Stimulated activated naive CD4-positive, alpha-beta T cell (primary cell): ENCODE measurements around the gene THAP9.

Source experiments
- DNase-seq, 6 experiments: peaks; one replicate each; lab custom pipeline; 2025; lab: John Stamatoyannopoulos, UW

The THAP9 gene

DNA sequence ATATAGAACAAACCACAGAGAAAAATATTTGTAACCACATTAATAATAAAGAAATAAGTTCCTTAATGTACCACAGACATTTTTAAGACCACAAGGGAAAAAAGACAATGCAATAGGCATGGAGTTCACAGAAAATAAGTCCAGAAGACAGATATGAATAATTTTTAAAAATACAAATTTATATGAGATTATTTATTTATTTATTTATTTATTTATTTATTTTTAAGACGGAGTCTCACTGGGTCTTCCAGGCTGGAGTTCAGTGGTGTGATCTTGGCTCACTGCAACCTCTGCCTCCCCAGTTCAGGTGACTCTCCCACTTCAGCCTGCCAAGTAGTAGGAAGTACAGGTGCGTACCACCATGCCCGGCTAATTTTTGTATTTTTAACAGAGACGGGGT, 53.7 kb downstream of the THAP9 start:
- no peak for DNase-seq

DNA sequence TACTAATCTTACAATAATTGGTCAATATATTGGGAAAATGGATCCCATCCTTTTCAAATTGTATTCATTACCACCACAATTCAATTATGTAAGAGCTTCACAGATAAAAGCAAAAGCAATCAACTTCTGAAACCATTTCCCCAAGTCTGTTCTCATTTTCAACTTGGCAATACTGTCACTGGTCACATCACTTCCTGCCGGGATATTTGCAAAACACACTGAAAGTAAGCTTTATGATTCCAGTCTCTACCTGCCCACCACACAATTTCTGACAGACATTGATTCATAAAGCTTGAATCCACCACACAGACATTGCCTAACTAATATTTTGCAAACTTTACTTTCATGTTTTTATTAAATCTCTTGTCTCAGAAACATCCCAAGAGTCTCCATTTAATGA, 56.5 kb downstream of the THAP9 start:
- DNase-seq, result no peak

DNA sequence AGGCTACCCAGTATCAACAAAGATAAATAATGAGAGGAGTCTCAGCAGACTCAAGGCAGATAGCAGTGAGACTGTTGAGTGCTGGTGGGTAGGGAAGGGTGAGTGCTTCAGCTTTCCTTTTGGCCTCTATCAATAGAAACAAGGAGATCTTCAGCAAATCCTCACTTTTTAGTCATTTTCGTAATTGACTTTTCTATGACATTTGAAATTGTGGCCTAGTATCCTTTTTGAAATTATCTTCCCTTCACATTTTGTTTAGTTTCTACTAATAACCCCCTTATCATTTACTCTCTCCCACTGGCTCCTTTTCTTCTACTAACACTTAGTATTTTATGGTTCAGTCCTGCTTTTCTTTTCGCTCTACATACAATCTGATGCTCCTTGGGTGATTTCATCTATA, 65.2 kb downstream of the THAP9 start:
- no peak for DNase-seq

DNA sequence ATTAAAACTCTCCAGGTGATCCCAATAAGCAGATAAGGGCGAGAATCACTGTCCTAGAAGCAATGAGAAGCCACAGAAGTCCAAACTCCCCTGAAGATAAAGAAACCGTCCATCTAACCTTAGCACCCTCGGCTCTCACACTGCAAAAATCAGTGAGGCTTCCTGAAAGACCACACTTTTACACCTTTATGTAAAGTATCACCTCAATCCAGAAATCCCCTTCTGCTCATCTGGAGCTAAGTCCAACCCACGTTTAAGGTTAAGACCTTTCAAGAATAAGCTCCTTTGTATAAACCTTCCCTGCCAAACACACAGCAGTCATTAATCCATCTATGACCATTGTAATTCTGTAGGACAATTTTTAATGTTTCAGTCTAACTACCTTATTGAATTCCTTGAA, 68.4 kb downstream of the THAP9 start:
- DNase-seq, result no peak

DNA sequence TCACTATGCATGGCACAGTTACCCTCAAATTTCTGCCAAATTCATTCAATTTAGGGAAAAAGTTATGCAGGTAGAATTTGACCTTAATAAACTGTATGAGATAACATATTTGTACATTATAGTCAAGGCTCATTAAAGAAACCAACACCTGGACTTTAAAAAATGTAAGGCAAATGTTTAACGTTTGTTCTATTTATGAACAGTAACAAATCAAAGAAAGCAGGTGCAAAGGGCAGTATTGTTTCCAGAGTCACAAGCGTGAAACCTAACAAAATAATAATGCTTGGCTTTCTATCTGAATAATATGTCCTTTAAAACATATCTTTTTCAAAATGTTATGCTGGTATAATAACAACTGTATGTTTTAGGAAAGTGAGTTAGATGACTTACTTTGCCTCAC, 68.9 kb downstream of the THAP9 start:
- DNase-seq, result no peak
